ENCODE data around the gene AGPAT1.

DNA sequence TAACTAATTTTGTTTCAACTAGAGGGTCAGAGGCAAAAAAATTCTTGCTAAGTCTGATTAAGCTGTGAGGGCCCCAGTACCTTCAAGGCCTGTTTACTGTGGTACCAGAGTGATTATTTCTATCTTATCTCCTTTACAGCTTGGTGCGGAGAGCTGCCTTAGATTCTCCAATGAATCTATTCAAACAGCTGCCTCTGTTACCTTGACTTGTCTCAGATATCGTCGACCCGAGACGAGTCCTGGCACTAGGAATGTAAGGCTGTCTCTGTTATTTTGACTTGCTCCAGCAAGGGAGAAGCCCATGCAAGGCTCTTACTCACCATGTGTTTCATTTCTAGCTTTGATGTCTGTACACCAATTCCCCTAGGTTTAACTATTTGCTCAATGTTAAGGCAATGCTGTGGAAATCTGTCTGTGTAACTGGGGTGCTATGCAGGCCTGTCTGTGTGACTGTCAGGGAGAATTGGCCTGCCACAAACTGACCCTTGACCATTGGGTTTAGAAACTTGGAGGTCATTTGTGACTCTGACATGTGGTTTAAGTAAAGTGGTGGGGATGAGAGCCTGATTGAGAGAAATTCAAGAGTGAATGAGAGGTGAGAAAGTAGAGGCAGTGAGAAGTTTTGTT lies 35.4 kb downstream of the AGPAT1 start:
- TF ChIP-seq, protein P1, sequence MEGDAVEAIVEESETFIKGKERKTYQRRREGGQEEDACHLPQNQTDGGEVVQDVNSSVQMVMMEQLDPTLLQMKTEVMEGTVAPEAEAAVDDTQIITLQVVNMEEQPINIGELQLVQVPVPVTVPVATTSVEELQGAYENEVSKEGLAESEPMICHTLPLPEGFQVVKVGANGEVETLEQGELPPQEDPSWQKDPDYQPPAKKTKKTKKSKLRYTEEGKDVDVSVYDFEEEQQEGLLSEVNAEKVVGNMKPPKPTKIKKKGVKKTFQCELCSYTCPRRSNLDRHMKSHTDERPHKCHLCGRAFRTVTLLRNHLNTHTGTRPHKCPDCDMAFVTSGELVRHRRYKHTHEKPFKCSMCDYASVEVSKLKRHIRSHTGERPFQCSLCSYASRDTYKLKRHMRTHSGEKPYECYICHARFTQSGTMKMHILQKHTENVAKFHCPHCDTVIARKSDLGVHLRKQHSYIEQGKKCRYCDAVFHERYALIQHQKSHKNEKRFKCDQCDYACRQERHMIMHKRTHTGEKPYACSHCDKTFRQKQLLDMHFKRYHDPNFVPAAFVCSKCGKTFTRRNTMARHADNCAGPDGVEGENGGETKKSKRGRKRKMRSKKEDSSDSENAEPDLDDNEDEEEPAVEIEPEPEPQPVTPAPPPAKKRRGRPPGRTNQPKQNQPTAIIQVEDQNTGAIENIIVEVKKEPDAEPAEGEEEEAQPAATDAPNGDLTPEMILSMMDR (optimal IDR thresholded peaks at IDR 0.05 in 1 of 3, IDR thresholded peaks at IDR 0.05 in 1 of 3, conservative IDR thresholded peaks at IDR 0.05 in 1 of 3; ENCODE audit: extremely low read depth in 1 of 3, insufficient read depth in 2 of 3, low read length in 3 of 3) = no peak
- no peak for TF ChIP-seq EZH2 (IDR thresholded peaks at IDR 0.05; ENCODE audit: low read length)

All from keratinocyte (primary cell).